ENCODE measurements around the gene RAB5IF.

- TF ChIP-seq CTCF (IDR thresholded peaks at IDR 0.05) (no peak), POLR2A (IDR thresholded peaks at IDR 0.05) (no peak), POLR2AphosphoS5 (IDR thresholded peaks at IDR 0.05) (no peak)
Measured at GRCh38 chr20:36633285-36633772, 27.8 kb downstream of the RAB5IF start.
